PFSK-1 (cell line): Measurements from ENCODE around the gene PRDM16.

Source experiments
- REST ChIP-seq, 2 experiments: IDR thresholded peaks; 2 replicates each; pipeline versions ENCODE4 v1.6.1 to v1.8.0; 2011 to 2012; ENCODE audit warnings: low read depth in 2 of 2, low read length in 2 of 2, control low read depth in 1 of 2, inconsistent platforms in 1 of 2, mild to moderate bottlenecking in 1 of 2, moderate library complexity in 1 of 2; ENCODE audit not compliant: insufficient read depth in 1 of 2
- SIN3A ChIP-seq: IDR thresholded peaks from 2 replicates; pipeline ENCODE4 v1.6.1; 2012; ENCODE audit warnings: mild to moderate bottlenecking, low read length, moderate library complexity, borderline replicate concordance; ENCODE audit not compliant: insufficient read depth

- no peak for TF ChIP-seq REST (IDR thresholded peaks at IDR 0.05; ENCODE audit: insufficient read depth in 1 of 2, low read depth in 2 of 2, low read length in 2 of 2)
- no peak for TF ChIP-seq SIN3A
Observed at GRCh38 chr1:3151456-3151855, 82.5 kb downstream of the PRDM16 start.
